Peyer's patch (tissue), 4 donors: ENCODE data around the gene PRXL2C. TPM values are rescaled to one million over a fixed set of nuclear protein-coding genes. Genes with fewer than 3 reads are reported as not detected.

ENCODE experiments used
- DNase-seq, 3 donors: peaks; one replicate each; pipeline ENCODE4 v3.0.0-alpha.2; 2017 to 2019
- H3K27ac ChIP-seq, 4 donors: fragments of 200-600 bp; sonication (generic); one replicate each; pipeline ENCODE4 v1.5.1; 2016 to 2019
- H3K27me3 ChIP-seq, 2 donors: fragments of 200-600 bp; sonication (generic); one replicate each; pipeline ENCODE4 v1.5.1; 2019
- H3K36me3 ChIP-seq, 3 donors: fragments of 200-600 bp; sonication (generic); one replicate each; pipeline ENCODE4 v1.5.1; 2016 to 2019
- H3K4me1 ChIP-seq, 4 donors: fragments of 200-600 bp; sonication (generic); one replicate each; pipeline ENCODE4 v1.5.1; 2016 to 2019
- H3K4me3 ChIP-seq, 4 donors: fragments of 200-600 bp; sonication (generic); 1 replicate in 3 of 4; 2 replicates in 1 of 4; pipeline ENCODE4 v1.5.1; 2016 to 2019; ENCODE audit warnings: mild to moderate bottlenecking in 1 of 4
- H3K9me3 ChIP-seq, 4 donors: fragments of 200-600 bp; sonication (generic); one replicate each; pipeline ENCODE4 v1.5.1; 2016 to 2019; ENCODE audit warnings: mild to moderate bottlenecking in 1 of 4
- POLR2A ChIP-seq, 2 donors: fragments of 450-650 bp; IDR thresholded peaks; one replicate each; pipeline ENCODE4 v1.5.1; 2017; ENCODE audit warnings: antibody characterized with exemption in 2 of 2, mild to moderate bottlenecking in 2 of 2, moderate library complexity in 2 of 2
- total RNA-seq, 4 donors: library from RNA; depleted of rRNA; stranded (reverse); fragments of >200 nt; gene quantifications; one replicate each; pipeline ENCODE4 v1.1.0, GENCODE V29; 2016
- TF ChIP-seq, protein P1 (sequence below), 6 experiments: fragments of 450-650 bp in 4 of 6; fragments of 200-600 bp in 2 of 6; sonication (generic) in 1 of 6; IDR thresholded peaks; one replicate each; pipeline ENCODE4 v1.5.1; 2017 to 2019; ENCODE audit warnings: antibody characterized with exemption in 6 of 6, mild to moderate bottlenecking in 3 of 6, moderate library complexity in 1 of 6

Gene PRXL2C
- total RNA-seq, 4 donors from 2014 or later = 5.1 to 8.3 (median 5.7) TPM

DNA sequence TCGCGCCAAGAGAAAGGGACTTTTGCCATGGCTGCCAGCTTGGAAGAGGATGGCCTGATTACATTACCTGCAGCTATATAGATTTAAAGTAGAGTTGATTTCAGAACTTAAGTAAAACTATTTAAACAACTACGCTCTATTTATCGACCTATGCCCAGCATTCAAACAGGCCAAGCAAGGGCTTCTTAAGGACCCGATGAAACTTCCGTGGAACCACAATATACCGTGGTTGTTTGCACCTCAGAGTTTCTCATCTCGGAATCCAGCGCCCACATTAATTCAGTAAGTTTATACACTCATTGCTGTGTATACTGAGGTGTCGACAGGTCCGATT, 35.0 kb downstream of the PRXL2C start:
- no peaks in the 10 kb centered on the region for H3K36me3 ChIP-seq
- no peak for DNase-seq
- no peaks in the 10 kb centered on the region for H3K27me3 ChIP-seq
- H3K27ac ChIP-seq = peak overlapping the region in 2 of 4 donors; percentile 57 to 90
- H3K4me1 ChIP-seq = peaks cover 0 to 8% (median 0%) of the 10 kb centered on the region in 4 donors
- TF ChIP-seq, protein P1, sequence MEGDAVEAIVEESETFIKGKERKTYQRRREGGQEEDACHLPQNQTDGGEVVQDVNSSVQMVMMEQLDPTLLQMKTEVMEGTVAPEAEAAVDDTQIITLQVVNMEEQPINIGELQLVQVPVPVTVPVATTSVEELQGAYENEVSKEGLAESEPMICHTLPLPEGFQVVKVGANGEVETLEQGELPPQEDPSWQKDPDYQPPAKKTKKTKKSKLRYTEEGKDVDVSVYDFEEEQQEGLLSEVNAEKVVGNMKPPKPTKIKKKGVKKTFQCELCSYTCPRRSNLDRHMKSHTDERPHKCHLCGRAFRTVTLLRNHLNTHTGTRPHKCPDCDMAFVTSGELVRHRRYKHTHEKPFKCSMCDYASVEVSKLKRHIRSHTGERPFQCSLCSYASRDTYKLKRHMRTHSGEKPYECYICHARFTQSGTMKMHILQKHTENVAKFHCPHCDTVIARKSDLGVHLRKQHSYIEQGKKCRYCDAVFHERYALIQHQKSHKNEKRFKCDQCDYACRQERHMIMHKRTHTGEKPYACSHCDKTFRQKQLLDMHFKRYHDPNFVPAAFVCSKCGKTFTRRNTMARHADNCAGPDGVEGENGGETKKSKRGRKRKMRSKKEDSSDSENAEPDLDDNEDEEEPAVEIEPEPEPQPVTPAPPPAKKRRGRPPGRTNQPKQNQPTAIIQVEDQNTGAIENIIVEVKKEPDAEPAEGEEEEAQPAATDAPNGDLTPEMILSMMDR (IDR thresholded peaks at IDR 0.05) = no peak
- TF ChIP-seq POLR2A (IDR thresholded peaks at IDR 0.05) = no peak
- H3K9me3 ChIP-seq = no peaks in the 10 kb centered on the region
- H3K4me3 ChIP-seq = peak overlapping the region in 3 of 4 donors; percentile 33 to 91 (median 61)

DNA sequence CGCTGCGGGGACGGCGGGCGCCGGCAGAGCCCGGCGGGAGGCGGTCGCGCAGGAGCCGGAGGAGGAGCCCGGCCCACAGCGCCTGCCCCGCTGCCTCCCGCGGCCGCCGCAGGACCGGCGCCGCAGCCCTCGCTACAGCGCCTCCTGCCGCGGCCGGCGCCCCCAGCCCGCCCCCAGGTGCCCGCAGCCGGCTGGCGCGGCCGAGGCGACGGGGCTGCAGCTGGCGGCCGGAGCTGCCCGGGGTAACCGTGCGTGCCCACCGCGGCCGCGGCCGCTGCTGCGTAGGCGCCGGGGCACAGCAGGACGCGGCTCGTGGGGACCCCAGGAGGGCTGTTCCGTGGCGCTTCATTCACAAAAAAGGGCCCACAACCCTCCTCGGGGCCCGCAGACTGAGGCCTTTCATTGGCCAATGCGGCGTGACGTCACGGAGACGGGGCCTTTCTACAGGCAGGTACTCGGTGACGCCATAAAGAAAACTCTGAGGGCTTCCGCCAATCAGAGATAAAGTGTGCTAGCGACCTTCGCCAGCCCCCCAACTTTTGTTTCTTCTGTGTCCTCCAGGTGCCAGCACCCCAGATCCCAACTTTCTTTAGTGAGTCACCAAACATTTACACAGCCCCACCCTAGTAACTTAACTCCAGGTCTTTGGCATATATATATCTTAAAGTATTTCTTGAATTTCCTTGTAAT, 35.5 kb downstream of the PRXL2C start, which contains the start of gene CDC14B:
Gene CDC14B (minus strand): TSS at position 353 of the 690 bp plus-strand sequence. CDS start 465 bp downstream, outside the sequence.
- H3K4me3 ChIP-seq = peak within 1 kb of the TSS; percentile 51 to 91 (median 70)
- H3K4me1 ChIP-seq = peaks cover 0 to 8% (median 0%) of the 10 kb centered on the region in 4 donors
- peak within 1 kb of the TSS; percentile 52 to 90 (median 67) for H3K27ac ChIP-seq
- peak in 1 of 2 donors; percentile 10 for TF ChIP-seq POLR2A (IDR thresholded peaks at IDR 0.05)
- TF ChIP-seq, protein P1 (IDR thresholded peaks at IDR 0.05) = peak in 3 of 6 experiments; percentile 21 to 49 (median 34)
- H3K27me3 ChIP-seq = no peaks in the 10 kb centered on the region
- peak; percentile 61 to 95 (median 93) for DNase-seq
- no peaks in the 10 kb centered on the region for H3K9me3 ChIP-seq
- H3K36me3 ChIP-seq = no peaks in the 10 kb centered on the region

DNA sequence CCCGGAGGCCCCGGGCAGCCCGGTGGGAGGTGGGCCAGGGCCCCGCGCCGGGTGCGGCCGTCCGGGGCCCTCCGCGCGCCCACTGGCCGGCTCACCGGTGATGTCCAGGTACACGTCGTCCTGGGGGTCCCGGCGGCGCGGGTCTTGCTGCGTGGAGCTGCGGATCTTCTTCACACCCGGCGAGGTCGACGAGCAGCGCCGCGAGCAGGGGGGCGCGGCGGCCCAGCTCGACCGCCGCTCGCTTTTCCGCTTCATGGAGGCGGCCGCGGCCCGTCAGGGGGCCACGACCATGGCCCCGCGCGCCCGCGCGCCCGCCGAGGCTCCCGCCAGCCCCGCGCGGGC, 36.0 kb downstream of the PRXL2C start:
- peak overlapping the region; percentile 42 to 90 (median 67) for H3K27ac ChIP-seq
- no peak for TF ChIP-seq POLR2A (IDR thresholded peaks at IDR 0.05)
- TF ChIP-seq, protein P1 (IDR thresholded peaks at IDR 0.05) = no peak
- no peaks in the 10 kb centered on the region for H3K9me3 ChIP-seq
- peak overlapping the region; percentile 51 to 91 (median 70) for H3K4me3 ChIP-seq
- no peaks in the 10 kb centered on the region for H3K27me3 ChIP-seq
- DNase-seq = no peak
- no peaks in the 10 kb centered on the region for H3K36me3 ChIP-seq
- peaks cover 0 to 8% (median 0%) of the 10 kb centered on the region in 4 donors for H3K4me1 ChIP-seq

DNA sequence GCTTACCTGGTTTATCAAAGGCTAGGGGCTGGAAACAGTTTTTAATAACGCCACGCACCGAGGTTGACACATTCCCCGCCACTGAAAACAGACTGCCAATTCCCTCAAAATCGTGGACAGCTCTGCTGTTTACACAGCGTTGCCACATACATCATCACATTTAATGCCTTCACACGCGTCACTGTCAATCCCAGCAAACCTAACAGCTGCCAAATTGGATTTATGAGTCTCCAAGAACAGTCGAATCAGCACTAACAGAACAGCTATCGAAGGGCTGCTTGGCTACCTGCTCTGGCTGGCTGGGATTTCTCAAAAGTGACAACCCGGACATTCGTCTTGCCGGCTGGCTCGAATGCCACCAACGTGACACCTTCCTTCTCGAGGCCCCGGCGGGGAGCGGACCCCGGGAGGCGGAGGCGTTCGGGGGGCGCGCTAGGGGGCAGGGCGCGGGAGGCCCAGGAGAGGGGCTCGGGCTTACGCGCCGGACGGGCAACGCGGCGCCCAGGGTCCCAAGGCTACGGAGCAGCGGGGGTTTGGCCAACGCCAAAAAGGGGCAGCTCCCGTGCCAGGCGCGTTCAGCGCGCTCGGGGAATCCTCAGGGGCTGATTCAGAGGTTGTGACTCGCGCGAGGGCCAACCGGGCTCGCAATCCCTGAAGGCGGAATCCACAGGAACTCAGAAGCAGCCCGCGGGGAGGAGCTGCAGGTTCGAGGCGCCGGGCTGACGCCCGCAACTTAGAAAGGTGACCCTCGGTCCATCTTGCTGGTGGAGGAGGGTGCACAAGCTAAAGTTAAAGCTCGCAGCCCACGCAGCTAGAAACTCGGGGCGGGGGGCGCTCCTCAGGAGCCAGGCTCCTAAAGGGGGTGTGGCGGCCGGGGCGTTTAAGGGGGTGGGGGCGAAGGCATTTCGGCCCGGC, 36.7 kb downstream of the PRXL2C start:
- TF ChIP-seq, protein P1 (IDR thresholded peaks at IDR 0.05) = peak in 1 of 6 experiments; percentile 1
- TF ChIP-seq POLR2A (IDR thresholded peaks at IDR 0.05) = peak; percentile 6 to 58

DNA sequence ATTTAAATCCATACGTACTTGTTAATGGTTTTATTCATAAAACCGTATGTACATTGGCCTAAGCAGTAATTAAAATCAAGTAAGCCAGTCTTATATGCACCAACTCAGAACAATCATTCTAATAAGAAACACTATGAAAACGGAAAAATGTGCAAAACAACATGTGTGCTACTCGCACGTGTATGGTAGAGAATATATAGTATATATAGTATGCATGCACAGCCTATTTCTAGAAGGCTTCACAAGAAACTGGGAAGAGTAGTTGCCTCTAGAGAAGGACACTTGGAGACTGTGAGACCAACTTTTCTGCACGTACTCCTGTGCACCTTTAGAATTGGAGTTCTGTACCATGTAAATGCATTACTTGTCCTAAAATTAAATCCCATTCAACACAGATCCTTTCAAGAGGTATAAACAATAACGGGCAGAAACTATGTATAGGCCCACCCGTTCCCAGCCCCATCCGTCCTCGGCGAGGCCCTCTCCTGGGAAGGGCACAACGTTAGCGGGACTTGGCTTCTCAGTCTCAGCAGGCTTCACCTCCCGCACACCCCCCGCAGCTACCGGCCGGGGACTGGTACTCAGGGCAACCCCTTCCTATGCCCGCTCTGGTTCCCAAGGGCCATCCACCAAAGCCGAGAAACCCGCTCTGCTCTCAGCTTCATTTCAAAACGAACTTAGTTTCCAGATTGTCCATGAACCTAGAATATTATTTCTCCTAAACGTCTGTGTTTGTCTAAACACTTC, 37.5 kb downstream of the PRXL2C start:
- no peaks in the 10 kb centered on the region for H3K9me3 ChIP-seq
- no peak for DNase-seq
- H3K4me1 ChIP-seq = peaks cover 0 to 8% (median 0%) of the 10 kb centered on the region in 4 donors
- peak overlapping the region in 1 of 4 donors; percentile 85 for H3K4me3 ChIP-seq
- TF ChIP-seq, protein P1 (IDR thresholded peaks at IDR 0.05) = no peak
- no peak for TF ChIP-seq POLR2A (IDR thresholded peaks at IDR 0.05)
- H3K27me3 ChIP-seq = no peaks in the 10 kb centered on the region
- H3K36me3 ChIP-seq = no peaks in the 10 kb centered on the region
- H3K27ac ChIP-seq = peak overlapping the region in 2 of 4 donors; percentile 75 to 90

More for the DNA sequence above, 36.7 kb downstream of the PRXL2C start:
- no peaks in the 10 kb centered on the region for H3K36me3 ChIP-seq
- H3K4me3 ChIP-seq = peak overlapping the region; percentile 51 to 91 (median 70)
- no peaks in the 10 kb centered on the region for H3K27me3 ChIP-seq
- peak in 2 of 3 donors; percentile 62 to 63 for DNase-seq
- peaks cover 0 to 8% (median 0%) of the 10 kb centered on the region in 4 donors for H3K4me1 ChIP-seq
- H3K9me3 ChIP-seq = no peaks in the 10 kb centered on the region
- H3K27ac ChIP-seq = peak overlapping the region; percentile 42 to 90 (median 67)
